HepG2 (cell line): ENCODE measurements around the gene INO80B. TPM values are rescaled to one million over a fixed set of nuclear protein-coding genes. Genes with fewer than 3 reads are reported as not detected.

ENCODE experiments used
- ARHGAP35 ChIP-seq: sonication (generic); formaldehyde crosslinking; IDR thresholded peaks from 2 replicates; pipeline ENCODE4 v1.9.0; 2022; ENCODE audit warnings: mild to moderate bottlenecking, inconsistent platforms, moderate library complexity, missing genetic modification reagents, borderline replicate concordance
- CENPT ChIP-seq: sonication (generic); formaldehyde crosslinking; IDR thresholded peaks from 2 replicates; pipeline ENCODE4 v1.8.0; 2022; ENCODE audit warnings: low read depth, mild to moderate bottlenecking, moderate library complexity, missing genetic modification reagents
- CHD4 ChIP-seq: fragments of 200-600 bp; sonication (generic); IDR thresholded peaks from 2 replicates; pipeline ENCODE4 v1.7.0; 2017; ENCODE audit warnings: mild to moderate bottlenecking, low read length, borderline replicate concordance
- ETV5 ChIP-seq: IDR thresholded peaks from 2 replicates; pipeline ENCODE4 v1.6.1; 2018; ENCODE audit warnings: missing biosample characterization, missing genetic modification reagents, inconsistent platforms, borderline replicate concordance
- IKZF1 ChIP-seq: fragments of 450-650 bp; IDR thresholded peaks from 2 replicates; pipeline ENCODE4 v1.7.1; 2016
- KLF13 ChIP-seq: sonication (generic); formaldehyde crosslinking; IDR thresholded peaks from 2 replicates; pipeline ENCODE4 v1.4.0; 2020; ENCODE audit warnings: mild to moderate bottlenecking, missing genetic modification reagents
- KMT2A ChIP-seq: sonication (generic); formaldehyde crosslinking; IDR thresholded peaks from 2 replicates; pipeline ENCODE4 v1.4.0; 2020; ENCODE audit warnings: missing genetic modification reagents
- MAFG ChIP-seq: sonication (generic); formaldehyde crosslinking; IDR thresholded peaks from 2 replicates; pipeline ENCODE4 v1.5.1; 2020; ENCODE audit warnings: mild to moderate bottlenecking, missing genetic modification reagents
- MBNL3 ChIP-seq: fragments of 250-450 bp; sonication (Bioruptor Pico); conservative IDR thresholded peaks from 2 replicates; pipeline ENCODE4 v1.8.0; 2022; ENCODE audit warnings: mild to moderate bottlenecking, inconsistent platforms
- MED8 ChIP-seq: sonication (generic); formaldehyde crosslinking; IDR thresholded peaks from 2 replicates; pipeline ENCODE4 v1.8.1; 2023; ENCODE audit warnings: mild to moderate bottlenecking, missing genetic modification reagents; ENCODE audit not compliant: insufficient replicate concordance
- MTF2 ChIP-seq: sonication (generic); formaldehyde crosslinking; IDR thresholded peaks from 2 replicates; pipeline ENCODE4 v1.5.0; 2020; ENCODE audit warnings: missing genetic modification reagents, borderline replicate concordance
- MXI1 ChIP-seq: IDR thresholded peaks from 3 replicates; pipeline ENCODE4 v1.6.1; 2012; ENCODE audit warnings: low read depth, low read length, inconsistent platforms, borderline replicate concordance
- NFYC ChIP-seq: IDR thresholded peaks from 2 replicates; pipeline ENCODE4 v1.6.1; 2016; ENCODE audit warnings: missing genetic modification reagents, missing compliant biosample characterization
- PRMT3 ChIP-seq: sonication (generic); formaldehyde crosslinking; IDR thresholded peaks from 2 replicates; pipeline ENCODE4 v1.8.1; 2022; ENCODE audit warnings: low read depth, mild to moderate bottlenecking, moderate library complexity, missing genetic modification reagents, borderline replicate concordance
- SOX13 ChIP-seq, 3 experiments: fragments of 450-650 bp in 1 of 3; sonication (generic) in 1 of 3; formaldehyde crosslinking in 1 of 3; IDR thresholded peaks in 2 of 3; conservative IDR thresholded peaks in 1 of 3; 2 replicates each; pipeline versions ENCODE4 v1.5.0 to v1.6.1; 2016 to 2020; ENCODE audit warnings: antibody characterized with exemption in 1 of 3, mild to moderate bottlenecking in 1 of 3, missing compliant biosample characterization in 1 of 3, missing genetic modification reagents in 1 of 3, moderate library complexity in 1 of 3
- TCF7L2 ChIP-seq: IDR thresholded peaks from 2 replicates; pipeline ENCODE4 v1.6.1; 2011; ENCODE audit warnings: mild to moderate bottlenecking, low read depth, low read length, moderate library complexity
- ZFP1 ChIP-seq: IDR thresholded peaks from 2 replicates; pipeline ENCODE4 v1.6.1; 2016
- ZNF124 ChIP-seq: sonication (generic); formaldehyde crosslinking; IDR thresholded peaks from 2 replicates; pipeline ENCODE4 v1.4.0; 2020; ENCODE audit warnings: missing genetic modification reagents
- ZNF20 ChIP-seq: sonication (generic); formaldehyde crosslinking; IDR thresholded peaks from 2 replicates; pipeline ENCODE4 v1.4.0; 2020; ENCODE audit warnings: mild to moderate bottlenecking, moderate library complexity, missing genetic modification reagents
- ZNF746 ChIP-seq: sonication (generic); formaldehyde crosslinking; IDR thresholded peaks from 2 replicates; pipeline ENCODE4 v1.8.0; 2022; ENCODE audit warnings: mild to moderate bottlenecking, missing genetic modification reagents
- ZNF777 ChIP-seq: sonication (generic); formaldehyde crosslinking; IDR thresholded peaks from 2 replicates; pipeline ENCODE4 v1.4.0; 2020; ENCODE audit warnings: missing genetic modification reagents
- ZNF83 ChIP-seq: sonication (generic); formaldehyde crosslinking; IDR thresholded peaks from 2 replicates; pipeline ENCODE4 v1.4.0; 2020; ENCODE audit warnings: missing genetic modification reagents, mild to moderate bottlenecking, borderline replicate concordance
- ZNF850 ChIP-seq: sonication (generic); formaldehyde crosslinking; conservative IDR thresholded peaks from 2 replicates; pipeline ENCODE4 v1.9.0; 2021; ENCODE audit warnings: mild to moderate bottlenecking, missing genetic modification reagents
- ZSCAN9 ChIP-seq: IDR thresholded peaks from 2 replicates; pipeline ENCODE4 v1.6.1; 2016; ENCODE audit warnings: borderline replicate concordance
- polyA plus RNA-seq, 8 experiments: library from polyadenylated mRNA; depleted of rRNA in 3 of 8; stranded (reverse) in 7 of 8; unstranded in 1 of 8; fragments of >200 nt; fragmentation: Illumina TruSeq in 4 of 8; extraction: Trizol in 4 of 8; gene quantifications; 2 replicates each; pipeline versions ENCODE4 v1.2.1 to v1.2.3, GENCODE V29; 2011 to 2016; ENCODE audit warnings: low read depth in 4 of 8, missing spikeins in 1 of 8, mixed read lengths in 1 of 8; ENCODE audit not compliant: insufficient read depth in 1 of 8
- total RNA-seq, 5 experiments: library from RNA; depleted of rRNA; stranded (reverse); fragments of >200 nt; fragmentation: Illumina TruSeq; extraction: Trizol; gene quantifications; 2 replicates each; pipeline ENCODE4 v1.2.3, GENCODE V29; 2016; ENCODE audit warnings: low read depth in 1 of 5
- TF ChIP-seq, protein P1 (sequence below): sonication (generic); formaldehyde crosslinking; IDR thresholded peaks from 2 replicates; pipeline ENCODE4 v1.9.0; 2021; ENCODE audit warnings: missing genetic modification reagents, mild to moderate bottlenecking, borderline replicate concordance

The INO80B gene
- total and polyA plus RNA-seq, 2 of the 13 experiments (the other 11 are each of a cell fraction or from before 2014, with no cell fraction given) = 6.2 to 14.5 TPM

- TF ChIP-seq ZNF746 (CRISPR knock-in tag) (peak; percentile 55), ZSCAN9 (CRISPR knock-in tag) (peak; percentile 82), ZNF777 (CRISPR knock-in tag) (peak; percentile 95), ZNF83 (CRISPR knock-in tag) (peak; percentile 72; the same call in 1 of the 2 replicates), PRMT3 (CRISPR knock-in tag) (no peak), IKZF1 (no peak), MXI1 (peak; percentile 57; the same call in 1 of the 3 replicates), CHD4 (no peak), MAFG (CRISPR knock-in tag) (no peak), MTF2 (CRISPR knock-in tag) (peak; percentile 44; the same call in 1 of the 2 replicates), ARHGAP35 (CRISPR knock-in tag) (no peak; the same call in 1 of the 2 replicates), MBNL3 (CRISPR knock-in tag) (no peak), ETV5 (peak; percentile 18; the same call in 1 of the 2 replicates), CENPT (CRISPR knock-in tag) (peak; percentile 94), MED8 (peak; percentile 53), ZFP1 (CRISPR knock-in tag) (0 out of 2 replicates have a peak, but pooled peaks have one; percentile 21), KLF13 (no peak), ZNF124 (CRISPR knock-in tag) (peak; percentile 75; the same call in 1 of the 2 replicates), NFYC (CRISPR knock-in tag) (peak; percentile 51; the same call in 1 of the 2 replicates), ZNF850 (peak; percentile 97), ZNF20 (CRISPR knock-in tag) (no peak), KMT2A (CRISPR knock-in tag) (peak; percentile 80), TCF7L2 (no peak), SOX13 (IDR thresholded peaks at IDR 0.05) (no peak; the same call in 1 of the 2 replicates), SOX13 (CRISPR knock-in tag; conservative IDR thresholded peaks at IDR 0.05 in 1 of 2, IDR thresholded peaks at IDR 0.05 in 1 of 2) (peak in 1 of 2 experiments; percentile 46; a peak in 1 of 4 replicates)
- TF ChIP-seq, protein P1, sequence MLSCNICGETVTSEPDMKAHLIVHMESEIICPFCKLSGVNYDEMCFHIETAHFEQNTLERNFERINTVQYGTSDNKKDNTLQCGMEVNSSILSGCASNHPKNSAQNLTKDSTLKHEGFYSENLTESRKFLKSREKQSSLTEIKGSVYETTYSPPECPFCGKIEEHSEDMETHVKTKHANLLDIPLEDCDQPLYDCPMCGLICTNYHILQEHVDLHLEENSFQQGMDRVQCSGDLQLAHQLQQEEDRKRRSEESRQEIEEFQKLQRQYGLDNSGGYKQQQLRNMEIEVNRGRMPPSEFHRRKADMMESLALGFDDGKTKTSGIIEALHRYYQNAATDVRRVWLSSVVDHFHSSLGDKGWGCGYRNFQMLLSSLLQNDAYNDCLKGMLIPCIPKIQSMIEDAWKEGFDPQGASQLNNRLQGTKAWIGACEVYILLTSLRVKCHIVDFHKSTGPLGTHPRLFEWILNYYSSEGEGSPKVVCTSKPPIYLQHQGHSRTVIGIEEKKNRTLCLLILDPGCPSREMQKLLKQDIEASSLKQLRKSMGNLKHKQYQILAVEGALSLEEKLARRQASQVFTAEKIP (CRISPR knock-in tag) = no peak
Observed at GRCh38 chr2:74441690-74442482, 13.0 kb upstream of the INO80B start, which contains the start of gene RTKN (continued).
